ENCODE measurements around the gene ADISSP. TPM values are rescaled to one million over a fixed set of nuclear protein-coding genes. Genes with fewer than 3 reads are reported as not detected.

The ADISSP gene
- total and polyA plus RNA-seq, 2 donors (not counting 1 experiment from before 2014, with no cell fraction given) = 18.4 to 28.8 TPM

GRCh38 chr20:3804254-3804751 is 36.8 kb upstream of the ADISSP start:
- no peak overlapping the region for H3K4me3 ChIP-seq (ENCODE audit: control extremely low read depth in 1 of 5, extremely low read depth in 1 of 5, insufficient read depth in 1 of 5, low read depth in 2 of 5, low read length in 4 of 5)
- H3K27me3 ChIP-seq (replicated peaks in 1 of 4; ENCODE audit: control extremely low read depth in 1 of 4, control insufficient read depth in 3 of 4, insufficient read depth in 4 of 4, low read length in 3 of 4) = no peaks in the 10 kb centered on the region
- H3K9me3 ChIP-seq (ENCODE audit: control extremely low read depth in 1 of 3, control insufficient read depth in 2 of 3, insufficient read depth in 1 of 3, low read length in 2 of 3) = peaks cover 0 to 2% (median 0%) of the 10 kb centered on the region in 3 donors
- no peak overlapping the region for H3K4me3 Mint-ChIP-seq
- 98% methylated on average over 6 of the region's 11 CpGs for WGBS (ENCODE audit: insufficient coverage)
- no peak overlapping the region for H2AFZ ChIP-seq (ENCODE audit: insufficient read depth, low read depth, low read length, poor library complexity, severe bottlenecking)
- no peaks in the 10 kb centered on the region for H3K9me3 Mint-ChIP-seq (ENCODE audit: insufficient read depth)
- H3K27ac ChIP-seq (ENCODE audit: low read length in 2 of 2) = no peak overlapping the region
- peaks cover 37% of the 10 kb centered on the region for H3K79me2 ChIP-seq (ENCODE audit: control insufficient read depth, insufficient read depth, low read length)
- H3K27ac Mint-ChIP-seq = no peak overlapping the region
- H3K36me3 ChIP-seq (replicated peaks in 1 of 2; ENCODE audit: control extremely low read depth in 1 of 2, control insufficient read depth in 1 of 2, extremely low read depth in 1 of 2, insufficient read depth in 2 of 2, low read length in 1 of 2) = peaks cover 0 to 62% of the 10 kb centered on the region in 2 experiments
- ChIA-PET POLR2A (no interaction called here), CTCF (no interaction called here)
- intact Hi-C loops (cut with micrococcal nuclease) = no loop called here
- TF ChIP-seq CTCF (IDR thresholded peaks at IDR 0.05) = no peak
- no peak for TF ChIP-seq EZH2 (IDR thresholded peaks at IDR 0.05; ENCODE audit: borderline replicate concordance, insufficient read depth, low read depth, low read length, poor library complexity, severe bottlenecking)
- DNase-seq (no peak), ATAC-seq (ENCODE audit: low read depth) (no peak)
- H3K4me2 ChIP-seq (replicated peaks; ENCODE audit: low read depth, low read length, poor library complexity, severe bottlenecking) = no peak overlapping the region
- H3K4me1 ChIP-seq (ENCODE audit: control insufficient read depth in 2 of 2, insufficient read depth in 2 of 2, low read length in 2 of 2) = peaks cover 22 to 43% of the 10 kb centered on the region in 2 donors
- H4K20me1 ChIP-seq (ENCODE audit: control insufficient read depth, insufficient read depth, low read length, poor library complexity, severe bottlenecking) = peaks cover 4% of the 10 kb centered on the region
- H3K27me3 Mint-ChIP-seq = no peaks in the 10 kb centered on the region
- no peak overlapping the region for H3K9ac ChIP-seq (ENCODE audit: low read length)
- H3K4me1 Mint-ChIP-seq = peaks cover 41% of the 10 kb centered on the region

DNA sequence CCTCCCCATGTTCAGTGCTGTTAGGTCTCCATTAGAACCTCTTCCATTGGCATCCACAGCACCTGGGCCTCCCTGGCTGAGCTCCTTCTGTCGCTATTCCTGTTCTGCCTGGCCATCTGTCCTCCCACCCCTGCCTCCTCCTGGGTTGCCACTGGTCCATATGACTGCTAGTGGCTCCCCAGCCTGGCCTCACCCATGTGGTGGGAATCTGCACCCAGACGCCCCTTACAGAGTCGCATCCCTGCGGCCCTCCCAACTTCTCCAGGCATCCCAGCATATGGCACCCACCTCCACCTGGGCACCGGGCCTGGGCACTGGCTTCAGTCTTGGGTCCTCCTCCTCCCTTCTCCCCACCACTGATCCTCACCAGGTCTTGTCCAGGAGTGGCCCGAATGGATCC is 36.3 kb upstream of the ADISSP start:
- 89% methylated on average over 6 of the region's 6 CpGs for WGBS (ENCODE audit: insufficient coverage)
- TF ChIP-seq EZH2 (IDR thresholded peaks at IDR 0.05; ENCODE audit: borderline replicate concordance, insufficient read depth, low read depth, low read length, poor library complexity, severe bottlenecking) (no peak), CTCF (IDR thresholded peaks at IDR 0.05) (no peak)
- H3K27ac ChIP-seq (ENCODE audit: low read length in 2 of 2) = no peak overlapping the region
- ATAC-seq (ENCODE audit: low read depth) (no peak), DNase-seq (no peak)
- H3K4me3 ChIP-seq (ENCODE audit: control extremely low read depth in 1 of 5, extremely low read depth in 1 of 5, insufficient read depth in 1 of 5, low read depth in 2 of 5, low read length in 4 of 5) = no peak overlapping the region
- peaks cover 0 to 2% (median 0%) of the 10 kb centered on the region in 3 donors for H3K9me3 ChIP-seq (ENCODE audit: control extremely low read depth in 1 of 3, control insufficient read depth in 2 of 3, insufficient read depth in 1 of 3, low read length in 2 of 3)
- peaks cover 26 to 47% of the 10 kb centered on the region in 2 donors for H3K4me1 ChIP-seq (ENCODE audit: control insufficient read depth in 2 of 2, insufficient read depth in 2 of 2, low read length in 2 of 2)
- no peaks in the 10 kb centered on the region for H3K27me3 Mint-ChIP-seq
- H3K27me3 ChIP-seq (replicated peaks in 1 of 4; ENCODE audit: control extremely low read depth in 1 of 4, control insufficient read depth in 3 of 4, insufficient read depth in 4 of 4, low read length in 3 of 4) = no peaks in the 10 kb centered on the region
- H3K36me3 ChIP-seq (replicated peaks in 1 of 2; ENCODE audit: control extremely low read depth in 1 of 2, control insufficient read depth in 1 of 2, extremely low read depth in 1 of 2, insufficient read depth in 2 of 2, low read length in 1 of 2) = peaks cover 0 to 62% of the 10 kb centered on the region in 2 experiments
- no peaks in the 10 kb centered on the region for H3K9me3 Mint-ChIP-seq (ENCODE audit: insufficient read depth)
- no peak overlapping the region for H3K27ac Mint-ChIP-seq
- H2AFZ ChIP-seq (ENCODE audit: insufficient read depth, low read depth, low read length, poor library complexity, severe bottlenecking) = no peak overlapping the region
- intact Hi-C loops (cut with micrococcal nuclease) = no loop called here
- H3K4me2 ChIP-seq (replicated peaks; ENCODE audit: low read depth, low read length, poor library complexity, severe bottlenecking) = no peak overlapping the region
- H3K4me1 Mint-ChIP-seq = peaks cover 45% of the 10 kb centered on the region
- H3K9ac ChIP-seq (ENCODE audit: low read length) = no peak overlapping the region
- peaks cover 4% of the 10 kb centered on the region for H4K20me1 ChIP-seq (ENCODE audit: control insufficient read depth, insufficient read depth, low read length, poor library complexity, severe bottlenecking)
- ChIA-PET POLR2A (no interaction called here), CTCF (interaction anchor here (0.6 kb wide), 1 partner anchor 15 kb away, joined by 4 read pairs; no protein-coding TSS in a partner anchor)
- peaks cover 37% of the 10 kb centered on the region for H3K79me2 ChIP-seq (ENCODE audit: control insufficient read depth, insufficient read depth, low read length)
- H3K4me3 Mint-ChIP-seq = no peak overlapping the region

Measured in B cell (primary cell).